NCI-H2196 (cell line): ENCODE measurements around the gene SCARB1.

ENCODE experiments used
- DNase-seq: peaks from one replicate; lab custom pipeline; 2025; ENCODE audit not compliant: unreplicated experiment; lab: John Stamatoyannopoulos, UW

The SCARB1 gene

GRCh38 chr12:124762791-124763593 is 100.7 kb downstream of the SCARB1 start:
- DNase-seq: no peak

- DNase-seq: no peak
Observed at GRCh38 chr12:124762384-124762783, 101.3 kb downstream of the SCARB1 start.

- DNase-seq: peak; percentile 23
Observed at GRCh38 chr12:124761871-124762270, 101.8 kb downstream of the SCARB1 start.

GRCh38 chr12:124761056-124761455 is 102.6 kb downstream of the SCARB1 start:
- DNase-seq: no peak

- DNase-seq: no peak
Observed at GRCh38 chr12:124760560-124760959, 103.1 kb downstream of the SCARB1 start.

- peak; percentile 14 for DNase-seq
Observed at GRCh38 chr12:124759841-124760503, 103.7 kb downstream of the SCARB1 start.

- no peak for DNase-seq
Observed at GRCh38 chr12:124758266-124759220, 105.1 kb downstream of the SCARB1 start.

GRCh38 chr12:124757329-124757728 is 106.3 kb downstream of the SCARB1 start:
- DNase-seq: no peak

- no peak for DNase-seq
Observed at GRCh38 chr12:124756760-124757159, 106.9 kb downstream of the SCARB1 start.

GRCh38 chr12:124756166-124756565 is 107.5 kb downstream of the SCARB1 start:
- DNase-seq: no peak

- no peak for DNase-seq
Observed at GRCh38 chr12:124755801-124756148, 107.9 kb downstream of the SCARB1 start.

GRCh38 chr12:124754949-124755800 is 108.5 kb downstream of the SCARB1 start:
- peak; percentile 86 for DNase-seq

GRCh38 chr12:124754491-124754890 is 109.2 kb downstream of the SCARB1 start:
- no peak for DNase-seq

GRCh38 chr12:124753993-124754392 is 109.7 kb downstream of the SCARB1 start:
- no peak for DNase-seq

GRCh38 chr12:124753228-124753591 is 110.5 kb downstream of the SCARB1 start:
- no peak for DNase-seq

GRCh38 chr12:124752437-124753227 is 111.0 kb downstream of the SCARB1 start:
- DNase-seq: peak; percentile 14

- DNase-seq: no peak
Observed at GRCh38 chr12:124751654-124752355, 111.9 kb downstream of the SCARB1 start.

- no peak for DNase-seq
Observed at GRCh38 chr12:124750787-124751471, 112.7 kb downstream of the SCARB1 start.
